ENCODE measurements around the gene ARF1.

DNA sequence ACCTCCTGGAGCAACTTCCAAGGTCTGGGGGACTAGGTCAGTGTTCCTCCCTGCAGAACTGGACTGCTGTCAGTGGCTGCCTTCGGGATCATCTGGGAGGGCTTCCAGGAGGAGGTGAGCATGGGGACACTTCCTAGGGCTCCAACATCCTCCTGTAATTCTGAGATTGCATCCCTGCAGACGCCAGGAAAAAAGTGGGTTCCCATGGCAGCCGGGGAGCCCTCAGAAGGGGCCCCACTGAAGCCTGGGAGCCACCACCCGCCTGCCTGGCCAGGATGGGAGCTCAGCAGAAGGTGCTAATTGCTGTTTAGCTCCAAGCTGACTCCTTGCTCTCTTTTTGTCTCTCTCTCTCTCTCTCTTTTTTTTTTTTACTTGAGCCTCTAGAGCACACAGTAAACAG, 16.1 kb upstream of the ARF1 start:
- TF ChIP-seq EZH2phosphoT487 (conservative IDR thresholded peaks at IDR 0.05; ENCODE audit: low read length) (no peak), CTCF (IDR thresholded peaks at IDR 0.05; ENCODE audit: insufficient read depth, low read length, poor library complexity, severe bottlenecking) (no peak)

All from SU-DHL-6 (cell line).